NCI-H1694 treated with DMSO at 0.1 percent for 48 hours (cell line): Measurements from ENCODE around the gene PPP1R7.
"Not testable (repeated sequence)": the region's sequence is repeated elsewhere in the genome, so short reads cannot be mapped to it uniquely, and the experiment has no call there.

ENCODE experiments used
- DNase-seq: peaks from one replicate; lab custom pipeline; 2025; lab: John Stamatoyannopoulos, UW

The PPP1R7 gene

GRCh38 chr2:241193271-241193670 is 43.0 kb downstream of the PPP1R7 start:
- no peak for DNase-seq

- DNase-seq = no peak
These were observed 44.5 kb downstream of the PPP1R7 start for GRCh38 chr2:241194811-241195210.

DNA sequence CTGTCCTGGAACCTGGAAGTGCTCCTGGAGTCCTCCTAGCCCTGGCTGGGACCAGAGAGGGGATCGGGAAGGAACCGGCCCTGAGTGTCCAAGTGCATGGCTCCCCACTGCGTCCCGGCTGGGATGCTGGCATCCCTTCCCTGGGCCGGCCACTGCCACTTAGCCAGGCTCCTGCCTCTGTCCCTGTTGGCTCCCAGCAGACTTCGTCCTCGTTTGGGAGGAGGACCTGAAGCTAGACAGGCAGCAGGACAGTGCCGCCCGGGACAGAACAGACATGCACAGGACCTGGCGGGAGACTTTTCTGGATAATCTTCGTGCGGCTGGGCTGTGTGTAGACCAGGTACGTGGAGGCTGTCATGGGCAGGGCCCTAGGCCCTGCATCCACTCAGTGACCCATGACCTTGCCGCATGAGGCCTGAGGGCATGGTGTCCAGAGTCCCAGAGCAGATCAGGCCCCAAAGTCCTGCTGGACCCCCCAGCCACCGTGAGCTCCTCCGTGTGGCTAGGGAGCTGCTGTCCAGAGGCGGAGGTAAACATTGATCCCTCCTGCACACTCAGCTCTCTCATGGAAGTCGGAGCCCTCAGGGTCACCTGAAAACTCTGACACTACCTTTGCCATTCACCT is 45.4 kb downstream of the PPP1R7 start:
- no peak for DNase-seq

DNA sequence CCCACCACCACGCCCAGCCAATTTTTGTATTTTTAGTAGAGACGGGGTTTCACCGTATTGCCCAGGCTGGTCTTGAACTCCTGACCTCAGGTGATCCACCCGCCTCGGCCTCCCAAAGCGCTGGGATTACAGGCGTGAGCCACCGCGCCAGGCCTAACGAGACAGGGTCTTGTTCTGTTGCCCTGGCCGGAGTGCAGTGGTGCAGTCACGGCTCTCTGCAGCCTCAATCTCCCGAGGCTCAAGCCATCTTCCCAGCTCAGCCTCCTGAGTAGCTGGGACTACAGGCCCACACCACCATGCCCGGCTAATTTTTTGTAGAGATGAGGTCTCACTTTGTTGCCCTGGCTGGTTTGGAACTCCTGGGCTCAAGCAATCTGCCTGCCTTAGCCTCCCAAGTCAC is 47.0 kb downstream of the PPP1R7 start:
- DNase-seq = not testable (repeated sequence)

- DNase-seq = no peak
These were observed 47.7 kb downstream of the PPP1R7 start for GRCh38 chr2:241197947-241198346.

DNA sequence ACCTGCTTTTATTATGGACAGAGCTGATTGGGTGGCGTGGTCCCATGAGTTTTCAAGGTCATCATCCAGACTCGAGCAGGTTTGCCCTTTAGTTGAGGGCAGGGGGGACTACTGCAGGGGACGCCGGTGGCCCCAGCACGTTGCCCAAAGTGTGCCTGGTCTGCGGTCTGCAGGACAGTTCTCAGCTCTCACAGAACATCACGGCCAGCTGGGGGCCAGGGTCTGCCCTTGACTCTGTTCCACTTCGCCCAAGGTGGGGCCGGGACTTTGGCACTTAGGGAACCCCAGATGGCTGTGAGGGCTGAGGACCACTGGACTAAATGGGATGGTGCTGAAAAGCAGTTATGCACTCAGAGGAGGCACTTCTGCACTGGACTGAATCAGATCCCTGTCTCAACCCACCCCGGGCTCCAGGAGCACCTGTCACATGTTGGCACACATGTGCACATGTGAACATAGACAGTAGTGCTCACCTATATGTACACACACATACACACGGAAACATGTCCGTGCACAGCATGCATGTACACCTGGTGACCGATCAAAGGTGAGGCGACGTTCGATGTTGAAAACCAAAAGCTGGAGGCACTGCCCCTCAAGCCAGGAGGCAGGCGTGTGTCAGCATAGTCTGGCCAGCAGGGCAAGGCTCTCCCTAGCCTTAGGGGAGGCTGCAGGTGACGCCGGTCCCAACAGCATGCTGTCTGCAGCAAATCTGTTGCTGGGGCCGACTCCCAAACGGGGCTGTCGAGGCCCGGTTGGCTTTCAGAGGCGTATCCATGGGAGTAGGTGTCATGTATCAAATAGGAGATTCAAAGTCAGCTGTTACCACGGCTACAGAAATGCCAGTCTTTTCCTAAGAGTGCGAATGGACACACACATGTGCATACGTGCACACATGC is 48.4 kb downstream of the PPP1R7 start:
- DNase-seq = no peak

DNA sequence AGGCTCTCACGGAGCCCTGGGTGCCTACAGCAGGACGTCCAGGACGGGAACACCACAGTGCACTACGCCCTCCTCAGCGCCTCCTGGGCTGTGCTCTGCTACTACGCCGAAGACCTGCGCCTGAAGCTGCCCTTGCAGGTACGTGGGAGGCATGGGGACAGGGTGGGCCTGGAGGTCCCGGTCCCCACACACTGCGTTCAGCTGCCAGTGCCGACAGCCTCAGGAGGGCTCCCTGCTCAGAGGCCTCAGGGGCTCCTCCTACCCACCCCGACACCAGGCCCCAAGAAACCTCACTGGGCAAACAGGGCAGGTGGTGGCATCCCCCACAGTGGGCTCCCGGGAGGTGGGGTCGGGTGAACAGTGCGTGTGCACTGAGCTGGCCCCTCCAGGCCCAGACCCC is 49.0 kb downstream of the PPP1R7 start:
- no peak for DNase-seq

DNA sequence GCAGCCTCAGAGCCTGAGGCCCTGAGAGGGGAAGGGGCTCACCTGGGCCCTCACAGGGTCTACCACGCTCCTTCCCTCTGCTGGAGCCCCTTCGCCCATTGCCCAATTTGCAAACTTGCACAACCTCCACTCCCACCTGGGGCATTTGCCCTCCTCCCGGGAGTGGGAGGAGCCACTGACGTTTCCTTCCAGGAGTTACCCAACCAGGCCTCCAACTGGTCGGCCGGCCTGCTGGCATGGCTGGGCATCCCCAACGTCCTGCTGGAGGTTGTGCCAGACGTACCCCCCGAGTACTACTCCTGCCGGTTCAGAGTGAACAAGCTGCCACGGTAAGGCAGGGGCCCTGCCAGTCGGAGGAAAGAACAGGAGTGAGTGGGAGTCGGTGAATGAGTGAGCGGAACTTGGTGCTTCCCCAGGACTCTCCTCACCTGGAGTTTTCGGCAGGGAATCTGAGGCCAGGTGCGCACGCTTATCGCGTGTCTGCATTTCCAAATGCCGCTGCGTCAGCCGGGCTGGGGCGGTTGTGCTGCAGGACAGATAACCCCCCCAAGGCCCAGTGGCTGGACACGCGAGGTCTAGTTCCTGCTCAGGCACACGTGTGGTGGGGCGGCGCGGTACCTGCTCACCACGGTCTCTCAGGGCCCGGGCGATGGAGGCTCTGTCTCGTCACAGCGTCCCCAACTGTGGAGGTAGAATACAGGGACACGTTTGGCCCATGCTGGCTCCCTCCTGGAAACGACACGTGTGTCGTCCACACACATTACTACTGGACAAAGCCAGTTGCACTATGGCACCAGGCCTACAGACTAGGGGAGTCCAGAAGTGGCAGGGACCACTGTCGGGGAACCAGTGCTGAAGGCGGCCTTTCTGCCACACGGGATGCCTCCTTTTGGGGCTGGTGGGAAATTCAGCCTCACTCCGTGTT is 49.9 kb downstream of the PPP1R7 start:
- DNase-seq = no peak

- DNase-seq = no peak
These were observed 50.6 kb downstream of the PPP1R7 start for GRCh38 chr2:241200822-241201395.

DNA sequence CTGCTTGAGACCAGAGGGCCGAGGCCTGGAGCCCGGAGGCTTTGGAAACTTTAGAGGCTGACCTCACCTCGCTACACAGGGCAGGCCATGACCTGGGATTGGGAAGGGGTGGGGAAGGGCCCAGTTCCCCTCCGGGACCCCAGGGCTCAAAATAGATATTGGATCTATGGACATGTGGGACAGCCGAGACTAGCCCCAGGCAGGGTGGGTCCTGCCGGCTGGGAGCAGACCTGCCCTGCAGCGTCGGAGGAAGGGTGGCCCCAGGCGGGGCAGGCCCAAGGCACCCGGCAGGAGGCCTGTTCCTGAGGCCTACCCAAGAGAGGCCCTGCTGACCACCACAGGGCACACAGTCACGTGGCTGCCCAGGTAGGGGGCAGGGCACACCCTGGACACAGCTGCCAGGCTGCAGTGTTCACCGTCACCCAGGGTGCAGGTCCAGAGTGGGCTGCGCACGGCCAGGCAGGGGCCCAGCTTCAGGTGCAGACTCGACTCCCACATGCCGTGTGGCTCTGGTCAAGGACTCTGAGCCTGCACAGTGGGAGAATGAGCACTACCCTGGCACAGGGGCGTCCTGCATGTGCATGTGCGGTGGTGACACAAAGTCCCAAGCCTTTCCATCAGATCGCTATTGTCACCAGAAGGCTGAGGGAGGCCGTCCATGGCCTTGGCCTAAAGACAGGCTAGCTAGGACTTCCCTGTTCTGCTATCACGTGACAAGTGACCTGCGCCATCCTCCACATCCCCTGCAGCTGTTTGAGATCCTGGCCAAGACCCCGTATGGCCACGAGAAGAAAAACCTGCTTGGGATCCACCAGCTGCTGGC is 51.4 kb downstream of the PPP1R7 start:
- DNase-seq = no peak

DNA sequence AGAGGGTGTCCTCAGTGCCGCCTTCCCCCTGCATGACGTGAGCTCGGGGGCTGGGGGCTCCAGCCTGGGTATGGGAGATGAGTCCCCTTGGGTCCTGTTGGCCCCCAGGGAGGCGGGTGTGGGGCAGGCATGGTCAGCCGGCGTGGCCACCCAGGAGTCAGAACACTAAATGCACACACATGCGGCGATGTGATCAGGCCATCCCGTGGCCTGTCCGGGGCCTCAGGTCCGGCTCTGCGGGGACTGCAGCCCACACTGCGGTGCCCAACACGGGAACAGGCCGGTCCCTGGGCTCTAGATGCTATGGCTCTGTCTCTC is 52.0 kb downstream of the PPP1R7 start:
- no peak for DNase-seq

GRCh38 chr2:241202681-241203080 is 52.4 kb downstream of the PPP1R7 start:
- no peak for DNase-seq

GRCh38 chr2:241203218-241204009 is 53.1 kb downstream of the PPP1R7 start:
- DNase-seq = no peak

DNA sequence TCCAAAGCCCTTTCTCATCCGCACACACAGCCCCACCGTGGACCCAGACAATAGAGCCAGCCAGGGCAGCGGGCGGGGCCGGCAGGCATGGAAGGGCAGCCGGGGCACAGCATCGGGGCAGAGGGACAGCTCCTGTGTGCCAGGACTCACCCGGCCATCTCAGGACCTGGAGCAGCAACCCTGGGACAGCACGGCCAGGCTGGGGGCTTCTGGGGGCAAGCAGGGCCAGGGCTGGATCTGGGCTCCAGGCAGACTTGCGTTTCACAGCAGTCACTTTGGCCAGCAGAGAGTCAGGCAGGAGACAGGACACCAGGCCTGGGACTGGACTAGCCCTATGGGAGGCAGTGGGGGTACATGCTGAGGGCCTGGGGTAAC is 53.7 kb downstream of the PPP1R7 start:
- DNase-seq = no peak

DNA sequence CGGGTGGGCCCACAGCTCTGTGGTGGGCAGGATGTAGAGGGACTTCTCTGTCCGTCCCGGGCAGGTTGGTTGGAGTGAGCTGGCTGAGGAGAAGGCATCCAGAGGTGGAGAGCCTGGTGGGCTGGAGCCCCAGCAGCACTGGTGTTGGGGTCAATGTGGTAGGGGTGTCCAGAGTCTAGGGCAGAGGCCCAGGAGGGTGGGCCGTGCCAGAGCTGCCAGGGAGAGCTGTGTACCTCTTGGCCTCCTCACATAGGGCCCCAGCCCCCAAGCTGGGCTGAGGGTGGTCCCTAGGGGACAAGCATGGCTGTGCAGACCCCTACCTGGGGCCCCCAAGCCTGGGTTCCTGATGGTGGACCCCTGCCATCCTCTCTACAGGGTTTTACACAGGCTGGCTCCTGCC is 54.2 kb downstream of the PPP1R7 start:
- no peak for DNase-seq

DNA sequence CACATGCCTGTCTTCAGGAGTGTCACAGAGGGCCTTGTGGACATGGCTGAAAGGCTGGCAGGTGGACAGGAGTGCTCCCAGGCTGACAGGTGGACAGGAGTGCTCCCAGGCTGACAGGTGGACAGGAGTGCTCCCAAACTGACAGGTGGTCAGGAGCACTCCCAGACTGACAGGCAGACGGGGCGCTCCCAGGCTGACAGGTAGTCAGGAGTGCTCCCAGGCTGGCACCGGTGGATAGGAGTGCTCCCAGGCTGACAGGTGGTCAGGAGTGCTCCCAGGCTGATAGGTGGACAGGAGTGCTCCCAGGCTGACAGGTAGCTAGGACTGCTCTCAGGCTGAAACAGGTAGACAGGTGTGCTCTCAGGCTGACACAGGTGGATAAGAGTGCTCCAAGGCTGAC is 54.8 kb downstream of the PPP1R7 start:
- no peak for DNase-seq

- DNase-seq = no peak
These were observed 56.9 kb downstream of the PPP1R7 start for GRCh38 chr2:241207151-241207550.

GRCh38 chr2:241207641-241208040 is 57.4 kb downstream of the PPP1R7 start:
- no peak for DNase-seq

GRCh38 chr2:241208058-241208457 is 57.8 kb downstream of the PPP1R7 start:
- no peak for DNase-seq

DNA sequence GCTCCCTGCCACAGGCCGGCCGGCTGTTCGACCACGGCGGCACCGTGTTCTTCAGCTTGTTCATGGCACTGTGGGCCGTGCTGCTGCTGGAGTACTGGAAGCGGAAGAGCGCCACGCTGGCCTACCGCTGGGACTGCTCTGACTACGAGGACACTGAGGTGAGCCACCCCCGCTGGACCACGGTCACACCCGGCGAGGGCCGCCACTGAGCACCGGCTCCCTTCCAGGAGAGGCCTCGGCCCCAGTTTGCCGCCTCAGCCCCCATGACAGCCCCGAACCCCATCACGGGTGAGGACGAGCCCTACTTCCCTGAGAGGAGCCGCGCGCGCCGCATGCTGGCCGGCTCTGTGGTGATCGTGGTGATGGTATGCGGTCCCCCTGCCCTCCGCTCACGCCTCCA is 59.0 kb downstream of the PPP1R7 start:
- no peak for DNase-seq

DNA sequence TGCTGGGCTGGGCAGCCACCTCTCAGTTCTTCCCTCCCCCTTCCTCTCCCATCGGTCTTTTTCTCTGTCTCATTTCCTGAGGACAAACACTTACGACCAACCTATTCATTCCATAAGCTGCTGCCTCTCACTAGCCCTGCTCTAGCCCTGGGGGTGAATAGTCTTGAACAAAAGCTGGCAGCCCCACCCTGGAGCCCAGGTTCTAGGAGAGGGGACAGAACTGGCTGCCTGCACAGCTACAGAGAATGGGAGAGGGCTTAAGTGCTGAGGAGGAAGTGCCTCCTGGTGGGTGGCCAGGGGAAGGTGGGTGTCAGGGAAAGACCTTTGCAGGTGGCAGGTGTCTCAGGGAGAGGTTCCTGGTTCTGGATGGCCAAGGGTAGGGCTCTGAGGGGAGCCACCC is 61.0 kb downstream of the PPP1R7 start:
- no peak for DNase-seq
